GM21423 (cell line): ENCODE measurements around the gene RNF152.

Source experiments
- ATAC-seq: cut with Tn5 transposase; IDR thresholded peaks from one replicate; pipeline ENCODE4 v1.9.1; 2021; ENCODE audit warnings: mild to moderate bottlenecking, moderate library complexity; ENCODE audit not compliant: unreplicated experiment

Gene RNF152

DNA sequence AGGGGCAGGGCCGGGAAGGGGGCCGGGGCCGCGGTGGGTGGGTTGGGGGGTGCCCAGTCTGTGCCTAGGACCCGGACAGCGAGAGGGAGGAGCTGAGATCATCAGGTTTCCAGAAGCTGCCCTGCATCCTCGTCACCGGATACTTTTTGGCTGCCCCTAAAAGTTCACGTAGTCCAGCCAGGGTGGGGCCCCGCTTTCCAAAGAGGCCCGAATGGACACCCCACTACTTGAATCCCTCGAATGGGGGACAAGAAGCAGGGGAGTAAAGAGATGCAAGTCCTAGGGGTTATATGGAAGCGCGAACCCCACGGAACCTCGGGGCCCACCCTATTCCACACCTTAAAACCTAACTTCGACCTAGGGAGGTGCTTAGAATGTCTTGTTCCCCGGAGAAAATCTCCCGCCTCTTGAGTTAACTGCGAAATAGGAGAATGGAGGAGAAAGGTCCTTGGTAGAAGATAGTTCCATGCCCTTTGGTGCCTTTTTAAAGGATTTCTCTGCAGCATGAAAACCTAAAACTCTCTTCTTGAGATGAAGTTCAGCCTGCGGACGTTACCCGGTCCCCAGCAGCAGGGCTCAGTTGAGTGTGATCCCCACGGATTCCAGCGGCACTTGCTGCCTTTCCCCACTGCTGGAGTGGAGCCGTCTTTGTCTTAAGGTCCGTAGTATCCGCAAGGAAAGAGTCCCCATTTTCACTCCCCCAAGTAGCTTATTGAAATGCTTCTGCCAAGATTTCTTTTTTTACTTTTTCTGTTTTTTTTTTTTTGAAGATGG lies 2.1 kb upstream of the RNF152 start:
- no peak for ATAC-seq

DNA sequence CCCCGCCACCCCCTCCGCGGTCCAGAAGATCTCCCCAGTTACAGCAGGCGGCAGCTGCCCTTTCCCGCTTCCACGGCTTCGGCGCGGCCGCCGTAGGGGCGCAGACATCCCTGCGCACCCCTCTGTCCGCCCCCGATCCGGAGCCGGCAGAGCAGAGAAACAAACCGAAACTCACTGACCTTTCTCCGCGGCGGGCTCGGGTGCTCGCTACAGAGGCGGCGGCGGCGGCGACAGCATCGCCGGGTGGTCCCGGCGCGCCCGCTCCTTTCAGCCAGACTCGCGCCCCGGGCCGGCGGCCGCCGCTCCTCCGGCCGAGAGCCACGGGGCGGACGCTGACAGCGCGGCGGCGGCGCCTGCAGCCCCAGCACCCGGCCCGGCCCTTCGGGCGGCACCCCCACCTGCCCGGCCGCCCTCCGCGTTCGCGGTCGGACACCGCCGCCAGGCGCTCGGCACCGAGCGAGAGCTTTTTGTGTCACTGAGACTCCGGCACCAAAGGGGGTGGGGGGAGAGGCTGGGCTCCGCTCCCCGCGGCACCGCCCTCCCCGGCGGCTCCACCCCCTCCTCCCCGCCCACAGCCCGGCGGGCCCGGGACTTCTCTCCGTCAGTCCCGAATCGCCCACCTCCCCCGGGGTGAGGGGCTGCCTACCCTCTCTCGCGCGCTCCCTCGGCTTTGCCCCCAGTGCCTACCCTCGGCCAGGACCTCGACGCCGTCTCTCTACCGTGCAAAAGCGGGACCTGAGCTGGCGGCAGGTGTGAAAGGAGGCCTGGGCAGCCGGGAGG lies 1.4 kb upstream of the RNF152 start:
- ATAC-seq = peak; percentile 69

DNA sequence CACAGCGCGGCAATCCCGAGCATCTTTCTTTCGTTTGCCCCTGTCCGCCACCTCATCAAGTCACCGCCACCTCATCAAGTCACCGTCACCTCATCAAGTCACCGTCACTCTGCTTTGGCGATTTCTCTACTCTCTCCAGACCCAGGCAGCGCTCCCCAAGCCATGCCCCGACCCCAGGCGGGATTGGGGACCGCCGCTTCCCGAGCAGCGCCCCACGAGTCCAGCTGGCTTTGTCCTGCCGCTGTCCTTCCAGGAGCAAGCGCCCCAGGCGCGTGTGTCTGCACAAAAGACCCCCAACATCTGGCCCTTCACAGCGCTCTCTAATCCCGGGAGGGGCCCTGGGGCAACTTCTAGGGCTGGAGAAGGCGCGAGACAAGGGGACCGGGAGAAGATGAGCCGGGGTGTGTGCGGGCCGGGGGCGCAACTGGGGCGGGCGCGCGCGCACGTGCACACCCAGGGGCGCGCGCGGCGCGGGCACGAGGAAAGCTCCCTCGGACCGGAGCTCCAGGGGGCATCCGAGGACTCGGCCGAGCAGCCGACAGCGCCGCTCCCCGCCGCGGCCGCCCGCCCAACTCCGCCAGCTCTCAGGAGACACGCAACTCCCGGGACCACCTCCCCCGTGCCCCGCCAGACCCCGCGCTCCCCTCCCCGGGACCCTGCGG lies 633 bp upstream of the RNF152 start:
- peak; percentile 22 for ATAC-seq

DNA sequence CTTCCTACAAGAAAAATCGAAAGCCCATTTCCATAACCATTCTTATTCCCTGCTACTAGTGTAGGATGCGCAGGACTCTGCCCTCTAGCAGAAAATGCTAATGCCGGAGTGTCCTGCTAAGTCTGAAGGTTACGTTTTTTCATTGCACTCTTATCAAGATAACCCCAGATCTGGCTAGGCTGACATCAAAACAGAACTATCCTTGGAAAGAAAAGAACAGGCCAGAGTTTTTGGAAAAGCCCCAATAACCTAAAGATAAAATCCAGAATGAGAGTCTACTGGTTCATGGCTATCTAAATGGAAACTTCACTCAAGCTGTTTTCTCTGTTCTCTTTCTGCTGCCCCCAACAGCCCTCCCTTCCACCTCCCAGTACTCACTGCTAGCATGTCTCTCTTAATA lies 913 bp downstream of the RNF152 start:
- ATAC-seq = no peak

DNA sequence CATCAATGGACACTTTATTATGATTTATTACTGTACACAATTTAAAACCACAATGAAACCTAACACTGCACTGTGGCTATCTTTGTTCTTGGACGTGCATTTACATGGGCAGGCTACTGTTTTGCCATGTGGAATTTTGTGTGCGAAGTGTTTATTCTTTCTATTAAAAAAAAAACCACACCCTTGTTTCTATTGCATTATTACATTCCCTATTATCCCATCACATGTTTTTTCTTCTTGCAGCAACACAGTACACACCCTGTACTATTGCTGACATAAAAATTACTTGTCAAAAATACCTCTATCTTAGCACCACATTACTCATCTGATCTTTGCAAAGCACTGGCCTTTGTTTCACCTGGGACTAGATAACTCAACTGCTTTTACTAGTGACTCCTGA lies 1.5 kb downstream of the RNF152 start:
- ATAC-seq = no peak

DNA sequence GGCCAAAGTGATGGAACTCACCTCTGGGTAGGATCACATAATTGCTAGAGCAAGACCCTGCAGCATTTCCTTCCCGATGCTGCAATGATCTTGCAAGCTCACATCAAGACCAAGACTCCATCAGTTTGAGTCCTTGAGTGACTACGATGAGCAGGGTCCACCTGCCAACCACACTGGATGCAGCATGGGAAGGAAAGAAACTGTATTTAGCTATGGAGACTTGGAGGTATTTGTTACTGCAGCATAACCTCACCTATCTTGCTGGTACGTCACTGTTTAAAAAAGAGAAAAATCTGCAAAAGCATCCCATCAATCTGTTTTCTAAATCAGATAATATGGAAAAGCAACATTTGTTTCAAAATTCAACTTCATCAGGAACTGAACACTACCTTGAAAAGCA lies 2.5 kb downstream of the RNF152 start:
- ATAC-seq = no peak

DNA sequence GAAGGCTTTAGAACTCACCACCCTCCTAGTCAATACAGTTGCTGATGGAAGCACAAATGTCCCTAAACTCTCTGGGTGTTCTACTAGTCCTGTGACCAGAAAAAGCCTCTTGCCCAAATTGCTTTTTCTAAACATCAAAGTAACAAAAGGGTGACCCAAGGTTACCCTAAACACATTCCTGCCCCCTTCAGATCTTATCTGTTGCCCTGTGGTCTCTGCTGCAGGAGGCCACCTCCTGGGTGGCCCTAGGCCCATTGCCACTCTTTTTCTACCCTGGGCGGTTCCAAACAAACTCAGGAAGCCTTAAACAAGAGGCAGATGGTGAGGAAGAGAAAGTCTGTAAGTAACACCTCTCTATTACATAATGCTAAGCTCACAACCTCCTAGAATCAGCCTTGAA lies 3.3 kb downstream of the RNF152 start:
- no peak for ATAC-seq

DNA sequence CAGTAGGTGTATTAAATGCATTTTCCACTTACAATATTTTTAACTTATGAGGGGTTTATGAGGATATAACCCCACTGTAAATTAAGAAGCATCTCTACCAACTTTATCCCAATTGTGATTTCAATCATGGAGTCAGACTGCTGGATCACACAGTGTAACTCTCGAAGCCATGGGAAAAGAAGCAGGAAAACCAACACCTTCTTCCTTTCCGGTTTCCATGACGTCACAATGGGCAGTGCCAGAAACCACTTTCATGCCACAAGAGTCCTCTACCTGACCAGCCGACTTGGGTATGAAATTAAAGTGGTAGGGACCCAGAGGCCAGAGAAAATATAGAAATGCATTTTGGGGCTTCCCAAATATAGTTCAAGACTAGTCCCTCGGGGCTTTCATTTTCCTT lies 4.2 kb downstream of the RNF152 start:
- no peak for ATAC-seq

DNA sequence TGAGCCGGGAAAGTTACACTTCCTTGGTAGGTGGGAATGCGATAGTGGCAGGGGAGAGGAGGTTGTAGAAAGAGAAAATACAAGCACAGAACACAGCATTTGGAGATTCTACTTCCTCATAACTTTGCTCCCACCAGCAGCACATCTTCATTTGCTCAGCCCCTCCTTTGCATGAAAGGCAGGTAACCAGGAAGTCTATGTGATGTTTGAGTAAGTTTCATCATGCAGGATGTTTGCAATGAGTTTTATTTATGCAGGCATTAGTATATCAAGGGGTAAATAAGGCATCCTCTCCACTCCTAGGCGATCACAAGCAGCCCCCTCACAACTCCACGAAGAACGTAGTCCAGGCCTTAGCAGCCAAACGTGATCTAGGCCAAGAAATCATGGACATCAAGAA lies 5.0 kb downstream of the RNF152 start:
- no peak for ATAC-seq

DNA sequence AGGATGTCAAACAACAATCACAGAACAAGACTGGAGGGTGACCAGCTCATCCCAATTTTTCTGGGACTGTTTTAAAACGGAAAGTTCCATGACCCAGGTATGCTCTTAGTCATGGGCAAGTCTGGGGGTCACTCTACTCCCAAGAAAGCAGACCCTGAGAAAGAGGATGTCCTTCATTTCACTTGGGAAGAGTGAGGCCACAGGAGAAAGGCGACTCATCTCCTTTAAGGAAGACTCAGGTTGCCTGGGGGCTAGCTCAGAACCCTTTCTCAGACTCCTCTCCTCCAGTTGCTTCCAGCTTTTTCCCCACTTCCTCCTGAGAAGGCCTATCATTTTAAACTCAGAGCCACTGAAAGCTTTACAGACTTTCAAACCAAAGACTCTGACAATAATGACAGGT lies 9.3 kb downstream of the RNF152 start:
- no peak for ATAC-seq

DNA sequence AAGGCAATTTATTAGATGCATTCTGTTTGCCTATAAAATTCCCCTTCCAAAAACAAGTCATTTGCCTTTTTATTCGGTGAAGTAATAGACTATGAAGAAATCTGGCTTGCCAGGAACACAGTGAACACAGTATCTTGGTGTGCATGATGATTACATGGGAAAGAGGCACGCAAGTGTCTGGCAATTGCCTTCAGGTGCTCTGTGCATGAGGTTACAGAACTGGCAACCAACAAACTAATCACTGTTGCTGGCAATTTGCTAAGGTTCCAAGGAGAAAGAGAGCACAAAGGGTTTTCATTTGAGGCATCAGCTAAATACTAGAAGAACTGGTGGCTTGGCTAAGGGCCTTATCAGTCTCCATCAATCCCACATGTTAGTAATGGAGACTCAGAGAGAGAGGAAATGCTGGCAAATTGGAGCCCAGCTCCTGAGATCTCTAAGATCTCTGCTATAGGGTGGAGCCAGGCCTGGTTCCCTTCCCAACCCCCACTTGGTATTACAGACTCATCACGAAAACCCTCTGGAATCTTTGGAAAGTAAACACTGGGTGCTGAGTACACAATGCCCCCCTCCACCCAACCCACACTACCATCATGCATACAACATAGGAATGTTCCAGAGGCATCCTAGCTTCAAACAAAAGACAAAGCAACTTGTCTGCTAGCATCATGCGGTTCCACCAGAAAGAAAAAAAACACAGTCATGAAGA lies 10.4 kb downstream of the RNF152 start:
- no peak for ATAC-seq

DNA sequence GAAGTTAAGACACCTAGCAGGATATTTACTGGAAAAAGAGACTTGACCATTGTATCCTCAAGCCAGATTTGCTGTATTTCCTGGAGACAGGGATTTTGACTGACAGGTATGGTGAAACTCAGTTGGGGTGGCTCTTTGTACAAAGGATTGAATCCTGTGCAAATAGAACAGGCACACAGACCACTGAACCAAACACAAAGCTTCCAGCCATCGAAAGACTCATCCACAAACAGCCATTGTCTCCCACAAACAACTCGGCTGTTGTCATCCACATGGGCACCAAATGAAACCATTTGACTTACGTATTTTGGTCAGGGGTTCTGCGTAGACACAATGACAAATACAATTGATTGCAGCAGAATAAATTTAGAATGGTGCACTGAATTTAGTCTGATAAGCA lies 15.9 kb downstream of the RNF152 start:
- ATAC-seq = no peak

DNA sequence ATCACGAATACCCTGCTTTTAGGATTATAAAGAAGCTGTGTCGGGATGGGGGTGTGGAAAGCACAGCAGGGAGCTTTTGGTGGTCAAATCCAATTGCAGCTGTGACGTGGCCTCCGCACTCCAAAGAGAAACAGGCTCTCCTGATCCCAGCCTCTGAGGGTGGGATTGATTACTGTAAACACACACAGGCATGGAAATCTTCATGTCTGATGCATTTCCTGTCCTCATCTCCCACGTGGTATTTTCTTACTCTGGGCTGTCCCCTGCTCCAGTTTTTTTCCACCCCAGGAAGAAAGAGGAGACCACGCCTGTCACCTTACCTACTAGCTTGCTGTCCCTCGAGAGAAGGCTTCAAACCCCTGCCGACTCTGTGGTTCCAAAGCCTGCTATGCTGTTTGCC lies 22.7 kb downstream of the RNF152 start:
- no peak for ATAC-seq

DNA sequence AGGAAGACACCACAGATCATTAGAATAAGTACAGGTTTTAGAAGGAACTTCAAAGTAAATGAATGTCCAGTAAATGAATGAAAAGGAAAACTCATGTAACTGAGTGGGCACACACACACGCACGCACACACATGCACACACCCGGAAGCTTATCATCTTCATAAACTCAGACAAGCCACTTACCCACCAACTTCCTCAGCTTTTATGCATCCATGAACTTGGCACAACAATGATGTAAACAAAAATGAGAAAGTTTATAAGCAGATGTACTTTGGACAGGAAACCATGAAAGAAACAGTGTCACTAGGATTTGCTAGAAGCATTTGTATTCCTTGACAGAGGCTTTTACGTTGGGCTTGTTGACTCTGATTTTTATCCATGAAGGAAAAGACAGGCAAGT lies 23.2 kb downstream of the RNF152 start:
- ATAC-seq = no peak

DNA sequence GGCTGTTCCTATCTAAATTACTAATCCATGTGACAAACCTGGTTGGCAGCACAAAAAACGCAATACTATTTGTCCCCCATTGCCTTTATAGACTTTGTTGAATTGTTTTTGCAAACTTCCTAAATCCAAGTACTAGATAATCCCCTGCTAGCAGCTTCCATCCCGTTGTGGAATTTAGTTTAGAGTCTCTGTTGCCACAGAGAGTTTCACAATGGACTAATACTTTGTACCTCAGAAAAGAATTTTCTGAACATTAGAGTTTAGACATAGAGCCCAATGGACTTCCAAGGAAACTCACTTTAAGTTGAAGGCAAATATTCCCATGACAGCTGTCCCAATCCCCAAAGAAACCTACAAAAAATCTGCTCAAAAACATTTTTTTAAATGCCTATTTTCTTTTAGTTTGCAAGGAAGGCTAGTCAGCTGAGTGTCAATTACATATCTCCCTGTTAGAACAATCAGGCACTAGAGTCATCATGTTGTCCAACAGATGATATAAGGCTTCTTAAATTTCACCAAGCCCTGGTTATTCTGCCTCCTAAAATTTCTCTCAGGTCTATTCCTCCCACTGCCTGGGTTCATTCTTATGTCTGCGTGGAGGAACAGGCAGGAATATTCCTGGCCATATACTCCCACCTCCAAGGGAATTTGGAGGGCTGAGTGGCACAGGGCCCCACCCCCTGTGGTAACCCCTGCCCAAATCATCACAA lies 27.2 kb downstream of the RNF152 start:
- no peak for ATAC-seq

DNA sequence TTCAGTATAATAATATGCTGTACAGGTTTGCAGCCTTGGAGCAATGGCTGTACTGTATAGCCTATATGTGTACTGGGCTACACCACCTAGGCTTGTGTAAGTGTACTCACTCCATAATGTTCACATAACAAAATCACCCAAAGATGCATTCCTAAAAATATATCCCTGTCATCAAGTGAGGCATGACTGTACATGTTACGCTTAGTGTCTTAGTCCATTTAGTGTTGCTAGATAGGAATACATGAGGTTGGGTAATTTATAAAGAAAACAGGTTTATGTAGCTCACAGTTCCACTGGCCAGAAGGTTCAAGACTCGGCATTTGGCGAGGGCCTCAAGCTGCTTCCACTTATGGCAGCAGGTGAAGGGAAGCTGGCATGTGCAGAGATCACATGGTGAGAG lies 31.4 kb downstream of the RNF152 start:
- no peak for ATAC-seq

DNA sequence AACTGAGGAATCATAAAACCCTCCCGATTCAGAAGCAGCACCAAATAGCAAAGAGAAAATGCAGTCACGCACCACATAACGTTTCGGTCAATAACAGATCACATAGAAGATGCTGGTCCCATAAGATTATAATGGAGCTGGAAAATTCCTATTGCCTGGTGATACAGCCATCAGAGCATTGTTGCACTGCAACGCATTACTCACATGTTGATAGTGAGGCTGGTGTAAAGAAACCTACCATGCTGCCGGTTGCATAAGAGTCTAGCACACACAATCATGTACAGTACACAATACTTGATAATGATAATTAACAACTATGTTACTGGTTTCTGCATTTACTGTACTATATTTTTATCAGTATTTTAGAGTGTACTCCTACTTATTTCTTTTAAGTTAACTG lies 32.5 kb downstream of the RNF152 start:
- ATAC-seq = no peak

DNA sequence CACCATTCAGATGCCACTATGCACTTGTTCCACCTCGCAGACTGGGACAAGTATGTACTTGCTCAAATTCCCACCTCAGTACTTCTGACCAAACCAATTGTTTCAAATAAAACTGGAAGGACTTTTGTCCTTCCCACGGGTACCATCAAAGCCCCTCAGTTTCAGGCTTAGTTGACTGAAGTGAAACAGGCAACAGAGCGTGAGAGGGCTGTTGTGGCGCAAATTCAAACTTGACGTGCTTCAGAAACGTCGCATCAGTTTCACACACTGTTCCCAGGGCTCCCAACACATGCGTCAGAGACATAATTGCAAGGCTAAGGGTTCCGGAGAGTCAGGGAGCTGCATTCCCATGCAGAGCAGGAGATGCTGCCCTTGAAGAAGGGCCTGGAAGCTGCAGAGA lies 33.7 kb downstream of the RNF152 start:
- ATAC-seq = no peak

DNA sequence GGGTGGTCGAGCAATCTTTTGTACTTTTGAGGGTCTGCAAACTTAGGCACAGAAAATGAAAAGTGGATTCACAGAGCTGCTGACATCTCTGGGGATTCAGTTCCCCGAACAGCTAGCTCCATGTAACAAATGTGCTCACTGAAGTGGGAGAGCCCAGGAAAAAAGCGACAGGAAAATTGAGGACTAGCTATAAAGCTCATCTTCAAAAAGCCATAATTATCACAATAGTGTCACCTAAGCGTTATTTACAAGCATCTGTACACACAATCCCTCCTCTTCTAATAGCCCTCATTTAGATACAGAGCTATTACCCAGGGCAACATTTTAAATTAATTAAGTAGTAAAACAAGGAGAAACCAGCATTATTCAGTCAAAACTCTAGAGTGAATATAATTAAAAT lies 36.1 kb downstream of the RNF152 start:
- ATAC-seq = no peak

DNA sequence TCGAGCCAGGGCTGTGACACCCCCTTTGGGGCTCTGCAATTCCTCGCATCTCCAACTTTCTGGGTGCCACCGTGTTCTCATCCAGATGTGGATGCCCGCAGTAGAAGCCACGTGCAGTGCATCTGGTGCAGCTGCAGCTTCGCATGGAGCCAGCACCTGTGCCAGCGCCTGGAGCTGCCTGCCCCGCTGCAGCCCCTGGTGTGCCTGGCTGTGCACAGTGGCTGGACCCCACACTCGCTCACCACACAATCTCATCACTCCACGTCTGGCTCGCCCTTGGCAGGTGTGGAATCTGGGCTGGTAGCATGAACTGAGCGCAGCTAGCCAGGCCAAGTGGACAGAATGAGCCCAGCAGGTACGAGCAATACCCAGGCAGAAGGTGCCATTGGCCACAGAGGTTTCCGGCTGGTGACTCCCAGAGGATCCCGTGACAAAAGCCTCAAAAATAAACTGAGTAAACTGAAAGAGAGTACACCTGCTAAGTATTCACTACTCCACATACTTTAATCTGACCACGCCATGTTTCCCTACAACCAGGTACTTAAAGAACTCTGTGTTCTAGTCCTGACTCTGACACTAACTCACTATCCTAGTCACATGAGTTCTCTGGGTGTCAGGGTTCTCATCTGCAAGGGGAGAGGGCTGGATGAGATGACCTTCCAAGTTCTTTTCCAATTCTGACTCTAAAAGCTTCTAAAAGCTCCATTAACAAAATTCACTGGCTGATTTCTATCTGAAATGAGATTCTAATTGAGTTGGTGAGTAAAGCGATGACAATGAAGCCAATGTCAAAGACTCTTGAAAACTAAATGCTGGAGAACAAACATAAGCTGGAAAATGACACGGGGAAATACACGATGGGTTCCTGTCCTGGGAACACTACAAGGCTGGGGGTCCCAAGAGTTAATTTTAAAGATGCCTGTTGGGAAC lies 37.1 kb downstream of the RNF152 start:
- ATAC-seq = no peak
